Brain microvascular endothelial cell (primary cell): ENCODE measurements around the gene MCC.
A peak's percentile ranks its signal among the peaks of the same experiment; 100 is the strongest.

ENCODE experiments used
- DNase-seq: peaks from one replicate; pipeline ENCODE4 v3.0.0-alpha.2; 2020
- H3K27ac ChIP-seq: fragments of 250-450 bp; sonication (Bioruptor Pico); 2 replicates; pipeline ENCODE4 v1.5.1; 2020; ENCODE audit warnings: mild to moderate bottlenecking, moderate library complexity
- H3K27me3 ChIP-seq: fragments of 250-450 bp; sonication (Bioruptor Pico); replicated peaks from 2 replicates; pipeline ENCODE4 v1.5.1; 2020; ENCODE audit warnings: mild to moderate bottlenecking
- H3K36me3 ChIP-seq: fragments of 250-450 bp; sonication (Bioruptor Pico); replicated peaks from 2 replicates; pipeline ENCODE4 v1.5.1; 2020; ENCODE audit warnings: mild to moderate bottlenecking
- H3K4me3 ChIP-seq: 2 replicates; pipeline ENCODE4 v1.5.1; 2011; ENCODE audit warnings: low read depth, mild to moderate bottlenecking, control low read depth, low read length, moderate library complexity
- CTCF ChIP-seq: IDR thresholded peaks from 2 replicates; pipeline ENCODE4 v1.5.1; 2011; ENCODE audit warnings: low read depth, mild to moderate bottlenecking, moderate library complexity, low read length, control low read depth, inconsistent platforms; ENCODE audit errors: missing control alignments
- in situ Hi-C: cut with HindIII; loops from 2 replicates; pipeline ENCODE4 v1.10.0; 2017; ENCODE audit warnings: low sequenced_read_pairs, low pct_ligation_motif_present

MCC gene

GRCh38 chr5:113523168-113523567 is 34.9 kb upstream of the MCC start:
- no peak overlapping the region for H3K4me3 ChIP-seq
- H3K27me3 ChIP-seq, result no peaks in the 10 kb centered on the region
- H3K36me3 ChIP-seq, result peaks cover 3% of the 10 kb centered on the region
- no peak for DNase-seq
- in situ Hi-C loops, result loop anchor here (25.0 kb wide), 1 partner anchor 186 kb away; no protein-coding TSS in a partner anchor
- H3K27ac ChIP-seq, result no peak overlapping the region
- no peak for TF ChIP-seq CTCF

GRCh38 chr5:113520899-113521298 is 32.6 kb upstream of the MCC start:
- in situ Hi-C loops, result loop anchor here (25.0 kb wide), 1 partner anchor 184 kb away; no protein-coding TSS in a partner anchor
- no peak for DNase-seq
- H3K27me3 ChIP-seq, result no peaks in the 10 kb centered on the region
- no peak overlapping the region for H3K27ac ChIP-seq
- no peak for TF ChIP-seq CTCF
- peaks cover 3% of the 10 kb centered on the region for H3K36me3 ChIP-seq
- no peak overlapping the region for H3K4me3 ChIP-seq

- TF ChIP-seq CTCF, result no peak
- peak; percentile 25 for DNase-seq
- no peaks in the 10 kb centered on the region for H3K27me3 ChIP-seq
- peaks cover 3% of the 10 kb centered on the region for H3K36me3 ChIP-seq
- H3K27ac ChIP-seq, result no peak overlapping the region
- in situ Hi-C loops, result loop anchor here (25.0 kb wide), 1 partner anchor 183 kb away; no protein-coding TSS in a partner anchor
- H3K4me3 ChIP-seq, result no peak overlapping the region
These were observed 32.2 kb upstream of the MCC start for GRCh38 chr5:113520429-113520828.

GRCh38 chr5:113519412-113519811 is 31.2 kb upstream of the MCC start:
- Histone ChIP-seq H3K36me3 (peaks cover 3% of the 10 kb centered on the region), H3K4me3 (no peak overlapping the region), H3K27me3 (no peaks in the 10 kb centered on the region), H3K27ac (no peak overlapping the region)
- in situ Hi-C loops, result loop anchor here (25.0 kb wide), 1 partner anchor 182 kb away; no protein-coding TSS in a partner anchor
- no peak for TF ChIP-seq CTCF
- no peak for DNase-seq

GRCh38 chr5:113518884-113519283 is 30.6 kb upstream of the MCC start:
- TF ChIP-seq CTCF, result no peak

GRCh38 chr5:113514289-113514635 is 26.0 kb upstream of the MCC start:
- DNase-seq, result no peak
- H3K27me3 ChIP-seq, result no peaks in the 10 kb centered on the region
- peak overlapping the region; percentile 83 for H3K4me3 ChIP-seq
- H3K27ac ChIP-seq, result peak overlapping the region; percentile 79
- in situ Hi-C loops, result loop anchor here (25.0 kb wide), 1 partner anchor 177 kb away; no protein-coding TSS in a partner anchor
- TF ChIP-seq CTCF, result no peak
- no peaks in the 10 kb centered on the region for H3K36me3 ChIP-seq

More at GRCh38 chr5:113518884-113519283, 30.6 kb upstream of the MCC start:
- H3K4me3 ChIP-seq, result no peak overlapping the region
- H3K27ac ChIP-seq, result no peak overlapping the region
- no peak for DNase-seq
- in situ Hi-C loops, result loop anchor here (25.0 kb wide), 1 partner anchor 182 kb away; no protein-coding TSS in a partner anchor
- no peaks in the 10 kb centered on the region for H3K27me3 ChIP-seq
- peaks cover 3% of the 10 kb centered on the region for H3K36me3 ChIP-seq
